Ascending aorta (tissue), 2 donors: Measurements from ENCODE around the gene TKT. TPM values are rescaled to one million over a fixed set of nuclear protein-coding genes. Genes with fewer than 3 reads are reported as not detected.

Source experiments
- DNase-seq, 2 donors: peaks; one replicate each; pipeline ENCODE4 v3.0.0-alpha.2; 2019; ENCODE audit warnings: low spot score in 2 of 2
- H3K27ac ChIP-seq, 2 donors: fragments of 200-600 bp; sonication (generic); one replicate each; pipeline ENCODE4 v1.5.1; 2016 to 2017; ENCODE audit warnings: mild to moderate bottlenecking in 1 of 2
- H3K27me3 ChIP-seq: fragments of 200-600 bp; sonication (generic); one replicate; pipeline ENCODE4 v1.5.1; 2017
- H3K36me3 ChIP-seq, 2 donors: fragments of 200-600 bp; sonication (generic); one replicate each; pipeline ENCODE4 v1.5.1; 2016
- H3K4me1 ChIP-seq, 2 donors: fragments of 200-600 bp; sonication (generic); one replicate each; pipeline ENCODE4 v1.5.1; 2016 to 2017; ENCODE audit warnings: mild to moderate bottlenecking in 1 of 2
- H3K4me3 ChIP-seq, 2 donors: fragments of 200-600 bp; sonication (generic); one replicate each; pipeline ENCODE4 v1.5.1; 2016 to 2017; ENCODE audit warnings: mild to moderate bottlenecking in 1 of 2
- H3K9me3 ChIP-seq, 2 donors: fragments of 200-600 bp; sonication (generic); one replicate each; pipeline ENCODE4 v1.5.1; 2016
- CTCF ChIP-seq, 3 experiments: fragments of 200-600 bp in 2 of 3; fragments of 450-650 bp in 1 of 3; sonication (generic) in 2 of 3; IDR thresholded peaks; one replicate each; pipeline ENCODE4 v1.5.1; 2016 to 2019; ENCODE audit warnings: antibody characterized with exemption in 3 of 3, mild to moderate bottlenecking in 1 of 3, moderate library complexity in 1 of 3
- intact Hi-C: fragments of 100-400 bp; cut with DNase I; formaldehyde crosslinking; loops from one replicate; pipeline ENCODE4 v1.15.1; 2023
- total RNA-seq: library from RNA; depleted of rRNA; stranded (reverse); fragments of >200 nt; gene quantifications from one replicate; pipeline ENCODE4 v1.1.0, GENCODE V29; 2016

Gene TKT
- total RNA-seq, 1 donor from 2014 or later, result 219 TPM

DNA sequence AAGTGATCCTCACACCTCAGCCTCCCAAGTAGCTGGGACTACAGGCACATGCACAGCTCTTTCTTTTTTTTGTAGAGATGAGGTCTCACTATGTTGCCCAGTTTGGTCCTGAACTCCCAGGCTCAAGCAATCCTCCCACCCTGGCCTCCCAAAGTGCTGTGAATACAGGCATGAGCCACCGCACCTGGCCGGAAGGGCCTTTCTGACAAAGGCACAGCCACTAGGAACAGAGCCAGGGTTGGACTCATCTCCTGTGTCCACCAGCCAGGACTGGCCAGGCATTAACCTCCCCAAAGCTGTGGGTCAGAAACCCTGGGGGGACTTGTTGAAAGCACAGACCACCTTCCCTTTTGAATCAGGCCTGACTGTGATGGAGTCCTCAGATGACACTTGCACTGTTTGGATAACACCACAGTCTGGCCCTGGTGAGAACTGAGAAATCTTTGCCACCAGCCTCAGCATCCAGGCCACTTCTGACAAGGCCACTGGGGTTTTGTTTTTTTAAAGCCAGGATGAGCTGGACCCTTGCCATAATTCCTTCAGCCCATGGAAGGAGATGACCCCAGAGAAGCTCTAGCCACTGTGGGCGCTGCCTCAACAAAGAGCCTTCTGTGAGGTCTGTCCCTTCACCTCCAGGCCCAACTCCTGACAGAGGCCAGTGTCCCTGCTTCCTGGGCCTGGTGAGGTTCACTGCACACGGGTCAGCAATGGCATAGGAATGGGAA lies 4.8 kb downstream of the TKT start:
- H3K36me3 ChIP-seq, result no peaks in the 10 kb centered on the region
- no peak for TF ChIP-seq CTCF (IDR thresholded peaks at IDR 0.05)
- no peaks in the 10 kb centered on the region for H3K9me3 ChIP-seq
- intact Hi-C loops, result no loop called here
- peak overlapping the region; percentile 12 to 38 for H3K27ac ChIP-seq
- DNase-seq, result no peak
- no peaks in the 10 kb centered on the region for H3K27me3 ChIP-seq
- no peak overlapping the region for H3K4me3 ChIP-seq
- H3K4me1 ChIP-seq, result peaks cover 3 to 41% of the 10 kb centered on the region in 2 donors

DNA sequence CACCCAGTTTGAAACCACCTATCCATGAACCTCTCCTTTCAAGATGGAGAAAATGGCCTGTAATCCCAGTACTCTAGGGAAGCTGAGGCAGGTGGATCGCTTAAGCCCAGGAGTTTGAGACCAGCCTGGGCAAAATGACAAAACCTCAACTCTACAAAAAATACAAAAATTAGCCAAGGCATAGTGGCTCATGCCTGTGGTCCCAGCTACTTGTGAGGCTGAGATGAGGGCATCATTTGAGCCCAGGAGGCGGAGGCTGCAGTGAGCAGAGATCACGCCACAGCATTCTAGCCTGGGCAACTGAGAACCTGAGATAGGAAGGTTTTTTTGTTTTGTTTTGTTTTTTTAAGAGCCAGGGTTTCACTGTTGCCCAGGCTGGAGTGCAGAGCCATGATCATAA lies 5.4 kb downstream of the TKT start:
- DNase-seq, result no peak
- no peak overlapping the region for H3K4me3 ChIP-seq
- peaks cover 3 to 40% of the 10 kb centered on the region in 2 donors for H3K4me1 ChIP-seq
- H3K36me3 ChIP-seq, result no peaks in the 10 kb centered on the region
- H3K27me3 ChIP-seq, result no peaks in the 10 kb centered on the region
- peak overlapping the region in 1 of 2 donors; percentile 38 for H3K27ac ChIP-seq
- intact Hi-C loops, result no loop called here
- TF ChIP-seq CTCF (IDR thresholded peaks at IDR 0.05), result no peak
- H3K9me3 ChIP-seq, result no peaks in the 10 kb centered on the region

- TF ChIP-seq CTCF (IDR thresholded peaks at IDR 0.05), result no peak
- H3K27ac ChIP-seq, result no peak overlapping the region
- H3K27me3 ChIP-seq, result no peaks in the 10 kb centered on the region
- intact Hi-C loops, result no loop called here
- DNase-seq, result no peak
- no peaks in the 10 kb centered on the region for H3K36me3 ChIP-seq
- no peak overlapping the region for H3K4me3 ChIP-seq
- no peaks in the 10 kb centered on the region for H3K9me3 ChIP-seq
- peaks cover 3 to 34% of the 10 kb centered on the region in 2 donors for H3K4me1 ChIP-seq
These were observed 7.7 kb downstream of the TKT start for GRCh38 chr3:53248161-53248560.

GRCh38 chr3:53247619-53248018 lies 8.2 kb downstream of the TKT start:
- TF ChIP-seq CTCF (IDR thresholded peaks at IDR 0.05), result no peak
- peaks cover 3 to 31% of the 10 kb centered on the region in 2 donors for H3K4me1 ChIP-seq

DNA sequence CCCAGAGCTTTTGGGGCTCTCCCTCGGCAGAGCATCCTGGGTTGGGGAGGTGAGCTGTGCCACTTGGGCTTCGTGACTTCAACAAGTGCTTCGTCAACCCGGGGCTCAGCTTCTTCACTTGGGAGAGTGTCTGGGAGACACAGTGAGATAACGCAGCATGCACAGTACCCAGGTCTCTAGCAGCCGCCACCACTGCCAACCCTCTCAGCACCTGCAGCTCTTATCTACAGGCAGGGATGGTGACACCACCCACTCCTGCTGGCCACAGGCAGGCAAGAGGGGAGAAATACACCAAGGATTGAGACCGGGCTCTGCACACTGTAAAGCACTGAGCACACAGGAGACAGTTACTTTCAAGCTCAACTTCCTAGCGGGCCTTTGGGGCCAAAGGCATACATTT lies 11.6 kb downstream of the TKT start:
- Histone ChIP-seq H3K36me3 (peaks cover 28% of the 10 kb centered on the region in 2 donors), H3K27ac (peak overlapping the region in 1 of 2 donors; percentile 47), H3K4me3 (no peak overlapping the region), H3K27me3 (no peaks in the 10 kb centered on the region), H3K9me3 (no peaks in the 10 kb centered on the region), H3K4me1 (peaks cover 0 to 12% of the 10 kb centered on the region in 2 donors)
- no peak for DNase-seq
- intact Hi-C loops, result no loop called here
- no peak for TF ChIP-seq CTCF (IDR thresholded peaks at IDR 0.05)

More at GRCh38 chr3:53247619-53248018, 8.2 kb downstream of the TKT start:
- Histone ChIP-seq H3K4me3 (no peak overlapping the region), H3K27ac (no peak overlapping the region), H3K36me3 (no peaks in the 10 kb centered on the region), H3K9me3 (no peaks in the 10 kb centered on the region), H3K27me3 (no peaks in the 10 kb centered on the region)
- intact Hi-C loops, result no loop called here
- no peak for DNase-seq
